ENCODE results near the gene C3orf49. TPM values are rescaled to one million over a fixed set of nuclear protein-coding genes. Genes with fewer than 3 reads are reported as not detected.

The C3orf49 gene
- total RNA-seq, 2 donors from 2014 or later: not detected

DNA sequence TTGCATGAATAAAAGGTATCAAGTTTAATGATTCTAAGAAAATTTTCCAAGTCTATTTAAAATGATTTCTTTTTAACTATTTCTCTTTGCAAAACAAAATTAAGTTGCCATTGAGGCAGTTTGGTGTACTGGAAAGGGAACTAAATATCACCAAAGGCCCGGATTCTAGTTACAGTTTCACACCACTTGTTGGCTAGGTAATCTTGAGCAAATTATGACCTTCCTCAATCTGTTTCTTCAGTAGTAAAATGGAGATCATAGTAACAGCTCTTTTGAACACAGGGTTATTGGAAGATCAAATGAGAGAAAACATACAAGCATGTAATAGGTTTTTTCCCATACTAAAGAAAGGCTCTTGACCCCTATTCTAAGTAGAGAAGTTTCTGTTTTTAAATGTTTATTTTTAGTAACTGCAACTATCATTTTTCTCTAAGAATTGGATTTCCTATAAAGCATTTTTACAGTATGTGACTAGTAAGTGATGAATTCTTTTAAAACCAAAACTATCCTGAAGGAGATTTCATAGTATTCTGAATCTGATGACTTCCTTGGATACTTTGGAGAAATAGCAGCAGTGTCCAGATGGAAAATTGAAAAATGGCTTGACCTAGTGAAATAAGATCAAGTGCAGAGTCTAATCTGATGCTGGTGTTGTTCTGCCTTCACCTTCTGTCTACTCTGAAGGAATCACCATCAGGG is 77.4 kb downstream of the C3orf49 start:
- intact Hi-C loops (cut with DNase I): no loop called here

More for the DNA sequence above, 77.4 kb downstream of the C3orf49 start:
- Histone ChIP-seq H3K4me3 (no peak overlapping the region), H3K36me3 (no peaks in the 10 kb centered on the region), H3K27me3 (replicated peaks; ENCODE audit: insufficient read depth) (no peaks in the 10 kb centered on the region), H3K4me1 (replicated peaks) (peaks cover 2% of the 10 kb centered on the region), H3K27ac (no peak overlapping the region), H3K9me3 (no peaks in the 10 kb centered on the region)
- TF ChIP-seq POLR2A (IDR thresholded peaks at IDR 0.05) (no peak), POLR2AphosphoS5 (IDR thresholded peaks at IDR 0.05) (no peak)
- TF ChIP-seq, protein P1, sequence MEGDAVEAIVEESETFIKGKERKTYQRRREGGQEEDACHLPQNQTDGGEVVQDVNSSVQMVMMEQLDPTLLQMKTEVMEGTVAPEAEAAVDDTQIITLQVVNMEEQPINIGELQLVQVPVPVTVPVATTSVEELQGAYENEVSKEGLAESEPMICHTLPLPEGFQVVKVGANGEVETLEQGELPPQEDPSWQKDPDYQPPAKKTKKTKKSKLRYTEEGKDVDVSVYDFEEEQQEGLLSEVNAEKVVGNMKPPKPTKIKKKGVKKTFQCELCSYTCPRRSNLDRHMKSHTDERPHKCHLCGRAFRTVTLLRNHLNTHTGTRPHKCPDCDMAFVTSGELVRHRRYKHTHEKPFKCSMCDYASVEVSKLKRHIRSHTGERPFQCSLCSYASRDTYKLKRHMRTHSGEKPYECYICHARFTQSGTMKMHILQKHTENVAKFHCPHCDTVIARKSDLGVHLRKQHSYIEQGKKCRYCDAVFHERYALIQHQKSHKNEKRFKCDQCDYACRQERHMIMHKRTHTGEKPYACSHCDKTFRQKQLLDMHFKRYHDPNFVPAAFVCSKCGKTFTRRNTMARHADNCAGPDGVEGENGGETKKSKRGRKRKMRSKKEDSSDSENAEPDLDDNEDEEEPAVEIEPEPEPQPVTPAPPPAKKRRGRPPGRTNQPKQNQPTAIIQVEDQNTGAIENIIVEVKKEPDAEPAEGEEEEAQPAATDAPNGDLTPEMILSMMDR (IDR thresholded peaks at IDR 0.05): no peak
- no peak for DNase-seq (ENCODE audit: low spot score)
- 63% methylated on average over 1 of the region's 1 CpG for WGBS

Other genes starting within 250 kb of the C3orf49 start
- gene SNTN, start 166.6 kb upstream of the C3orf49 start, total RNA-seq: not detected
- gene THOC7, start 44.5 kb downstream of the C3orf49 start, total RNA-seq: 10 to 100 TPM; 24.4 to 55.9 TPM
- 10 to 100 TPM; 18.0 to 30.8 TPM for gene ATXN7, start 44.6 kb downstream of the C3orf49 start, total RNA-seq
- gene SCAANT1, start 93.1 kb downstream of the C3orf49 start, total RNA-seq: not detected
- gene PSMD6, start 204.2 kb downstream of the C3orf49 start, total RNA-seq: 10 to 100 TPM; 56.4 to 67.9 TPM